ENCODE data around the gene AP2A1. TPM values are rescaled to one million over a fixed set of nuclear protein-coding genes. Genes with fewer than 3 reads are reported as not detected.

The AP2A1 gene
- total and polyA plus RNA-seq, 10 of the 15 experiments (the other 5 are each of a cell fraction or from before 2014, with no cell fraction given): 0.68 to 78.8 (median 33.8) TPM

DNA sequence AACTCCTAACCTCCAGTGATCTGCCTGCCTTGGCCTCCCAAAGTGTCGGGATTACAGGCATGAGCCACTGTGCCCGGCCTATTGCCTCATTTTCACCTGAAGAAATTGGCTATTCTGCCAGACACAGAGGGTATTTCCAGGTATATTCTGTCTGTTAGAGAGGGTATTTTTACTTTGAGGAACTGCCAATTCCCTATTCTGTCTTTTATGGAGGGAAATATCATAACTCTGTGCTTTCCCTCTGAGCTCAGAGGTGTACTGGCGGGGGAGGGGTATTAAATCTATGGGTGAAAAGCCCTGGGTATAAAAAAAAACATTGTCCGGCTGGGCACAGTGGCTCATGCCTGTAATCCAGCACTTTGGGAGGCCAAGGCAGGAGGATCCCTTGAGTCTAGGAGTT, 28.5 kb upstream of the AP2A1 start (continued):
- TF ChIP-seq, protein P1, sequence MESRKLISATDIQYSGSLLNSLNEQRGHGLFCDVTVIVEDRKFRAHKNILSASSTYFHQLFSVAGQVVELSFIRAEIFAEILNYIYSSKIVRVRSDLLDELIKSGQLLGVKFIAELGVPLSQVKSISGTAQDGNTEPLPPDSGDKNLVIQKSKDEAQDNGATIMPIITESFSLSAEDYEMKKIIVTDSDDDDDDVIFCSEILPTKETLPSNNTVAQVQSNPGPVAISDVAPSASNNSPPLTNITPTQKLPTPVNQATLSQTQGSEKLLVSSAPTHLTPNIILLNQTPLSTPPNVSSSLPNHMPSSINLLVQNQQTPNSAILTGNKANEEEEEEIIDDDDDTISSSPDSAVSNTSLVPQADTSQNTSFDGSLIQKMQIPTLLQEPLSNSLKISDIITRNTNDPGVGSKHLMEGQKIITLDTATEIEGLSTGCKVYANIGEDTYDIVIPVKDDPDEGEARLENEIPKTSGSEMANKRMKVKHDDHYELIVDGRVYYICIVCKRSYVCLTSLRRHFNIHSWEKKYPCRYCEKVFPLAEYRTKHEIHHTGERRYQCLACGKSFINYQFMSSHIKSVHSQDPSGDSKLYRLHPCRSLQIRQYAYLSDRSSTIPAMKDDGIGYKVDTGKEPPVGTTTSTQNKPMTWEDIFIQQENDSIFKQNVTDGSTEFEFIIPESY (IDR thresholded peaks at IDR 0.05): no peak
- TF ChIP-seq TBL1XR1 (IDR thresholded peaks at IDR 0.05; ENCODE audit: low read depth, low read length) (no peak), EED (IDR thresholded peaks at IDR 0.05; ENCODE audit: low read depth) (peak; percentile 42; the same call in 1 of the 2 replicates), HDGF (IDR thresholded peaks at IDR 0.05) (no peak), RCOR1 (conservative IDR thresholded peaks at IDR 0.05; ENCODE audit: low read depth, low read length) (no peak), SRF (IDR thresholded peaks at IDR 0.05; ENCODE audit: low read depth in 2 of 2, low read length in 2 of 2) (no peak)

DNA sequence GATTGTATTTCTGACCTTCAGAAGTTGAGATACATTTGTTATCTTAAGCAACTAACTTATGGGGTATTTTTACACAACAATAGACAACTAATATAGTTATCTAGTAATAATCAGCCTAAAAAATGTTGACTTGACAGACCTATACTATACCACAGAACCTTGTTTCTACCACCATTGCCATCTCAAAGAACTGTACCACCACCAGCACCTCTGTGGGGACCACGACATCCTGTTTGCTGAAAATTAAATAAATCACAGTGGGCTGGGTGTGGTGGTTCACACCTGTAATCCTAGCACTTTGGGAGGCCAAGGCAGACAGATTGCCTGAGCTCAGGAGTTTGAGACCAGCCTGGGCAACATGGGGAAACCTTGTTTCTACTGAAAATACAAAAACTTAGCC, 27.7 kb upstream of the AP2A1 start:
- Histone ChIP-seq H3K4me2 (ENCODE audit: control insufficient read depth, insufficient read depth) (no peak overlapping the region), H3K9me3 (replicated peaks; ENCODE audit: control insufficient read depth, insufficient read depth, low read length) (no peaks in the 10 kb centered on the region), H3K79me2 (ENCODE audit: control insufficient read depth, insufficient read depth, low read length) (no peaks in the 10 kb centered on the region), H3K36me3 (ENCODE audit: control insufficient read depth in 2 of 2, insufficient read depth in 2 of 2, low read length in 1 of 2) (no peaks in the 10 kb centered on the region), H2AFZ (ENCODE audit: control insufficient read depth, low read depth, low read length) (no peak overlapping the region), H3K9ac (ENCODE audit: control insufficient read depth, insufficient read depth, low read length) (no peak overlapping the region), H3K27ac (ENCODE audit: control insufficient read depth, insufficient read depth) (no peak overlapping the region), H4K20me1 (ENCODE audit: control insufficient read depth, insufficient read depth) (no peaks in the 10 kb centered on the region), H3K27me3 (replicated peaks in 1 of 2; ENCODE audit: control insufficient read depth in 2 of 2, insufficient read depth in 2 of 2, low read length in 1 of 2) (no peaks in the 10 kb centered on the region), H3K4me3 (no peak overlapping the region), H3K4me1 (ENCODE audit: control insufficient read depth, insufficient read depth, low read length) (no peaks in the 10 kb centered on the region)
- in situ Hi-C loops (cut with MboI): no loop called here
- no peak for ATAC-seq
- no peak for FAIRE-seq
- no peak for DNase-seq (ENCODE audit: low read depth, low spot score)
- ChIA-PET RAD21 (ENCODE audit: unreplicated experiment) (no interaction called here), POLR2A (interaction anchor here (0.7 kb wide), 1 partner anchor 17 kb away, joined by 3 read pairs; no protein-coding TSS in a partner anchor), CTCF (no interaction called here), SMC1A (ENCODE audit: uncharacterized antibody, unreplicated experiment) (no interaction called here)
- 59% methylated on average over 1 of the region's 1 CpG for WGBS (ENCODE audit: insufficient coverage, insufficient replicate concordance, low lambda C conversion rate, missing lambda C conversion rate)
- TF ChIP-seq, protein P2, sequence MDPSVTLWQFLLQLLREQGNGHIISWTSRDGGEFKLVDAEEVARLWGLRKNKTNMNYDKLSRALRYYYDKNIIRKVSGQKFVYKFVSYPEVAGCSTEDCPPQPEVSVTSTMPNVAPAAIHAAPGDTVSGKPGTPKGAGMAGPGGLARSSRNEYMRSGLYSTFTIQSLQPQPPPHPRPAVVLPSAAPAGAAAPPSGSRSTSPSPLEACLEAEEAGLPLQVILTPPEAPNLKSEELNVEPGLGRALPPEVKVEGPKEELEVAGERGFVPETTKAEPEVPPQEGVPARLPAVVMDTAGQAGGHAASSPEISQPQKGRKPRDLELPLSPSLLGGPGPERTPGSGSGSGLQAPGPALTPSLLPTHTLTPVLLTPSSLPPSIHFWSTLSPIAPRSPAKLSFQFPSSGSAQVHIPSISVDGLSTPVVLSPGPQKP (IDR thresholded peaks at IDR 0.05; ENCODE audit: low read depth, low read length): no peak
- intact Hi-C loops (cut with micrococcal nuclease; ENCODE audit: unreplicated experiment): no loop called here
- BruUV-seq (replicated peaks): no TSS peak

Measured in GM12878 (cell line).